T-helper 1 cell treated with Interleukin-12 subunit alpha and Interleukin-12 subunit beta and Interleukin-4 antibody, amounts not matched to agents 30 μg/mL and 1 μg/mL, for 36 hours (primary cell): Measurements from ENCODE around the gene KDM4B.

Experiments used
- H3K27ac Mint-ChIP-seq: one replicate; pipeline ENCODE4 v1.8.0; 2021; ENCODE audit warnings: mild to moderate bottlenecking, mixed read lengths
- H3K27me3 Mint-ChIP-seq: one replicate; pipeline ENCODE4 v1.8.0; 2021; ENCODE audit warnings: low read depth, mixed read lengths
- H3K36me3 Mint-ChIP-seq: one replicate; pipeline ENCODE4 v1.8.0; 2021; ENCODE audit warnings: low read depth, mixed read lengths
- H3K4me1 Mint-ChIP-seq: one replicate; pipeline ENCODE4 v1.8.0; 2021; ENCODE audit warnings: low read depth, mixed read lengths
- H3K4me3 Mint-ChIP-seq: one replicate; pipeline ENCODE4 v1.8.0; 2021; ENCODE audit warnings: mild to moderate bottlenecking, moderate library complexity, mixed read lengths
- H3K9me3 Mint-ChIP-seq: one replicate; pipeline ENCODE4 v1.8.0; 2021; ENCODE audit warnings: mixed read lengths

The KDM4B gene

GRCh38 chr19:5102520-5102919, 133.6 kb downstream of the KDM4B start:
- Mint-ChIP-seq H3K4me1 (no peaks in the 10 kb centered on the region), H3K4me3 (no peak overlapping the region), H3K9me3 (peaks cover 31% of the 10 kb centered on the region), H3K27ac (no peak overlapping the region), H3K27me3 (no peaks in the 10 kb centered on the region), H3K36me3 (peaks cover 37% of the 10 kb centered on the region)

GRCh38 chr19:5103061-5103701, 134.3 kb downstream of the KDM4B start:
- H3K36me3 Mint-ChIP-seq = peaks cover 32% of the 10 kb centered on the region
- H3K27ac Mint-ChIP-seq = no peak overlapping the region
- H3K27me3 Mint-ChIP-seq = no peaks in the 10 kb centered on the region
- no peak overlapping the region for H3K4me3 Mint-ChIP-seq
- H3K9me3 Mint-ChIP-seq = peaks cover 24% of the 10 kb centered on the region
- no peaks in the 10 kb centered on the region for H3K4me1 Mint-ChIP-seq

GRCh38 chr19:5103812-5104410, 135.0 kb downstream of the KDM4B start:
- Mint-ChIP-seq H3K36me3 (peaks cover 25% of the 10 kb centered on the region), H3K27ac (no peak overlapping the region), H3K27me3 (no peaks in the 10 kb centered on the region), H3K4me1 (no peaks in the 10 kb centered on the region), H3K9me3 (peaks cover 19% of the 10 kb centered on the region), H3K4me3 (no peak overlapping the region)

GRCh38 chr19:5104871-5105351, 136.0 kb downstream of the KDM4B start:
- H3K4me1 Mint-ChIP-seq = no peaks in the 10 kb centered on the region

GRCh38 chr19:5106191-5106726, 137.3 kb downstream of the KDM4B start:
- Mint-ChIP-seq H3K4me1 (no peaks in the 10 kb centered on the region), H3K4me3 (no peak overlapping the region), H3K9me3 (no peaks in the 10 kb centered on the region), H3K27ac (no peak overlapping the region), H3K36me3 (peaks cover 4% of the 10 kb centered on the region), H3K27me3 (no peaks in the 10 kb centered on the region)

More at GRCh38 chr19:5104871-5105351, 136.0 kb downstream of the KDM4B start:
- H3K27me3 Mint-ChIP-seq = no peaks in the 10 kb centered on the region
- H3K27ac Mint-ChIP-seq = no peak overlapping the region
- H3K9me3 Mint-ChIP-seq = peaks cover 9% of the 10 kb centered on the region
- H3K4me3 Mint-ChIP-seq = no peak overlapping the region
- H3K36me3 Mint-ChIP-seq = peaks cover 15% of the 10 kb centered on the region

GRCh38 chr19:5106971-5107370, 138.1 kb downstream of the KDM4B start:
- Mint-ChIP-seq H3K9me3 (no peaks in the 10 kb centered on the region), H3K4me1 (no peaks in the 10 kb centered on the region), H3K36me3 (peaks cover 6% of the 10 kb centered on the region), H3K4me3 (no peak overlapping the region), H3K27me3 (no peaks in the 10 kb centered on the region), H3K27ac (no peak overlapping the region)

GRCh38 chr19:5107432-5108122, 138.7 kb downstream of the KDM4B start:
- H3K27ac Mint-ChIP-seq = no peak overlapping the region

GRCh38 chr19:5108123-5108596, 139.2 kb downstream of the KDM4B start:
- H3K4me3 Mint-ChIP-seq = no peak overlapping the region
- no peaks in the 10 kb centered on the region for H3K27me3 Mint-ChIP-seq
- no peaks in the 10 kb centered on the region for H3K4me1 Mint-ChIP-seq
- peaks cover 4% of the 10 kb centered on the region for H3K36me3 Mint-ChIP-seq
- H3K9me3 Mint-ChIP-seq = no peaks in the 10 kb centered on the region
- no peak overlapping the region for H3K27ac Mint-ChIP-seq

More at GRCh38 chr19:5107432-5108122, 138.7 kb downstream of the KDM4B start:
- H3K4me3 Mint-ChIP-seq = no peak overlapping the region
- no peaks in the 10 kb centered on the region for H3K9me3 Mint-ChIP-seq
- no peaks in the 10 kb centered on the region for H3K27me3 Mint-ChIP-seq
- peaks cover 4% of the 10 kb centered on the region for H3K36me3 Mint-ChIP-seq
- no peaks in the 10 kb centered on the region for H3K4me1 Mint-ChIP-seq

GRCh38 chr19:5108866-5109265, 140.0 kb downstream of the KDM4B start:
- no peaks in the 10 kb centered on the region for H3K27me3 Mint-ChIP-seq
- H3K27ac Mint-ChIP-seq = no peak overlapping the region
- H3K4me3 Mint-ChIP-seq = no peak overlapping the region
- no peaks in the 10 kb centered on the region for H3K4me1 Mint-ChIP-seq
- H3K9me3 Mint-ChIP-seq = no peaks in the 10 kb centered on the region
- H3K36me3 Mint-ChIP-seq = peaks cover 4% of the 10 kb centered on the region

- no peaks in the 10 kb centered on the region for H3K4me1 Mint-ChIP-seq
- H3K27ac Mint-ChIP-seq = no peak overlapping the region
- no peak overlapping the region for H3K4me3 Mint-ChIP-seq
- H3K27me3 Mint-ChIP-seq = no peaks in the 10 kb centered on the region
- peaks cover 4% of the 10 kb centered on the region for H3K36me3 Mint-ChIP-seq
- no peaks in the 10 kb centered on the region for H3K9me3 Mint-ChIP-seq
These were observed 140.6 kb downstream of the KDM4B start for GRCh38 chr19:5109560-5109959.

- H3K27me3 Mint-ChIP-seq = no peaks in the 10 kb centered on the region
- no peak overlapping the region for H3K27ac Mint-ChIP-seq
- H3K4me3 Mint-ChIP-seq = no peak overlapping the region
- H3K36me3 Mint-ChIP-seq = peaks cover 4% of the 10 kb centered on the region
- no peaks in the 10 kb centered on the region for H3K4me1 Mint-ChIP-seq
- no peaks in the 10 kb centered on the region for H3K9me3 Mint-ChIP-seq
These were observed 141.6 kb downstream of the KDM4B start for GRCh38 chr19:5110546-5110945.

GRCh38 chr19:5111051-5111450, 142.1 kb downstream of the KDM4B start:
- H3K27me3 Mint-ChIP-seq = no peaks in the 10 kb centered on the region

GRCh38 chr19:5112175-5112574, 143.3 kb downstream of the KDM4B start:
- no peaks in the 10 kb centered on the region for H3K9me3 Mint-ChIP-seq
- no peaks in the 10 kb centered on the region for H3K27me3 Mint-ChIP-seq
- H3K36me3 Mint-ChIP-seq = peaks cover 10% of the 10 kb centered on the region
- no peaks in the 10 kb centered on the region for H3K4me1 Mint-ChIP-seq
- H3K27ac Mint-ChIP-seq = no peak overlapping the region
- no peak overlapping the region for H3K4me3 Mint-ChIP-seq

More at GRCh38 chr19:5111051-5111450, 142.1 kb downstream of the KDM4B start:
- no peak overlapping the region for H3K27ac Mint-ChIP-seq
- H3K4me3 Mint-ChIP-seq = no peak overlapping the region
- no peaks in the 10 kb centered on the region for H3K4me1 Mint-ChIP-seq
- H3K36me3 Mint-ChIP-seq = peaks cover 4% of the 10 kb centered on the region
- H3K9me3 Mint-ChIP-seq = no peaks in the 10 kb centered on the region

GRCh38 chr19:5112681-5113575, 144.0 kb downstream of the KDM4B start:
- Mint-ChIP-seq H3K27ac (no peak overlapping the region), H3K27me3 (no peaks in the 10 kb centered on the region), H3K9me3 (no peaks in the 10 kb centered on the region), H3K4me3 (no peak overlapping the region), H3K36me3 (peaks cover 10% of the 10 kb centered on the region), H3K4me1 (no peaks in the 10 kb centered on the region)
